K562 (cell line): Measurements from ENCODE around the gene POT1. TPM values are rescaled to one million over a fixed set of nuclear protein-coding genes. Genes with fewer than 3 reads are reported as not detected.
A peak's percentile ranks its signal among the peaks of the same experiment; 100 is the strongest.

Experiments used
- EHMT2 ChIP-seq: fragments of 450-650 bp; IDR thresholded peaks from 2 replicates; pipeline ENCODE4 v1.6.1; 2018; ENCODE audit warnings: antibody characterized with exemption
- EP300 ChIP-seq: IDR thresholded peaks from 2 replicates; pipeline ENCODE4 v1.6.1; 2012; ENCODE audit warnings: low read length, improper control_type of control experiment
- FOXK2 ChIP-seq, 2 experiments: fragments of 450-650 bp; IDR thresholded peaks in 1 of 2; conservative IDR thresholded peaks in 1 of 2; 2 replicates each; pipeline ENCODE4 v1.6.1; 2016; ENCODE audit warnings: low read depth in 2 of 2, mild to moderate bottlenecking in 1 of 2
- GTF2A2 ChIP-seq: IDR thresholded peaks from 2 replicates; pipeline ENCODE4 v1.6.1; 2016; ENCODE audit warnings: mild to moderate bottlenecking, missing genetic modification characterization, missing compliant biosample characterization
- GTF2E2 ChIP-seq: fragments of 200-800 bp; sonication (Bioruptor generic); IDR thresholded peaks from 2 replicates; pipeline ENCODE4 v1.6.1; 2016; ENCODE audit warnings: missing genetic modification characterization, missing compliant biosample characterization
- HNRNPUL1 ChIP-seq: fragments of 200-400 bp; formaldehyde crosslinking; IDR thresholded peaks from 2 replicates; pipeline ENCODE4 v1.6.1; 2017; ENCODE audit warnings: low read length
- KAT8 ChIP-seq: fragments of 450-650 bp; IDR thresholded peaks from 2 replicates; pipeline ENCODE4 v1.6.1; 2016; ENCODE audit warnings: low read depth, mild to moderate bottlenecking
- PRMT5 ChIP-seq: sonication (generic); formaldehyde crosslinking; IDR thresholded peaks from 2 replicates; pipeline ENCODE4 v1.5.0; 2020; ENCODE audit warnings: missing genetic modification reagents
- RBM14 ChIP-seq: fragments of 200-400 bp; formaldehyde crosslinking; IDR thresholded peaks from 2 replicates; pipeline ENCODE4 v1.6.1; 2018; ENCODE audit warnings: low read depth, mild to moderate bottlenecking, low read length, moderate library complexity, borderline replicate concordance; ENCODE audit not compliant: insufficient read depth
- SRF ChIP-seq, 2 experiments: fragments of 250-450, 450-650 bp in 1 of 2; sonication (Bioruptor Pico) in 1 of 2; sonication (generic) in 1 of 2; formaldehyde crosslinking; IDR thresholded peaks; 2 replicates each; pipeline versions ENCODE4 v1.5.0 to v1.5.1; 2020 to 2022; ENCODE audit warnings: mild to moderate bottlenecking in 1 of 2, missing genetic modification reagents in 1 of 2
- TAF1 ChIP-seq: IDR thresholded peaks from 2 replicates; pipeline ENCODE4 v1.6.1; 2011; ENCODE audit warnings: mild to moderate bottlenecking, low read length, moderate library complexity; ENCODE audit not compliant: insufficient read depth, control insufficient read depth, severe bottlenecking; ENCODE audit errors: extremely low read depth
- ZNF316 ChIP-seq: fragments of 450-650 bp; IDR thresholded peaks from 2 replicates; pipeline ENCODE4 v1.6.1; 2016
- ZNF655 ChIP-seq: fragments of 250-450 bp; sonication (Bioruptor Pico); IDR thresholded peaks from 2 replicates; pipeline ENCODE4 v1.5.0; 2021
- polyA plus RNA-seq, 8 experiments: library from polyadenylated mRNA; depleted of rRNA in 4 of 8; stranded (reverse) in 5 of 8; unstranded in 3 of 8; fragments of >200 nt; fragmentation: Nextera tagmentation in 2 of 8; fragmentation: Illumina TruSeq in 1 of 8; extraction: Ambion mirVana in 2 of 8; extraction: Trizol in 1 of 8; gene quantifications; 2 replicates each; pipeline versions ENCODE4 v1.2.1 to v1.2.3, GENCODE V29; 2011 to 2014; ENCODE audit warnings: inconsistent platforms in 1 of 8, missing spikeins in 1 of 8
- total RNA-seq, 7 experiments: library from RNA; depleted of rRNA in 6 of 7; stranded (reverse); fragments of >200 nt in 6 of 7; fragmentation: Illumina TruSeq in 2 of 7; extraction: Trizol in 2 of 7; gene quantifications; 2 replicates each; pipeline versions ENCODE4 v1.2.1 to v1.2.3, GENCODE V29; 2011 to 2021; ENCODE audit warnings: low replicate concordance in 1 of 7
- TF ChIP-seq, protein P1 (sequence below), 2 experiments: fragments of 450-650 bp; IDR thresholded peaks; 2 replicates each; pipeline ENCODE4 v1.6.1; 2016; ENCODE audit warnings: mild to moderate bottlenecking in 2 of 2, borderline replicate concordance in 1 of 2, low read depth in 1 of 2, moderate library complexity in 1 of 2
- TF ChIP-seq, protein P2 (sequence below): fragments of 250-450 bp; sonication (Bioruptor Pico); IDR thresholded peaks from 2 replicates; pipeline ENCODE4 v1.8.0; 2021; ENCODE audit warnings: borderline replicate concordance, mild to moderate bottlenecking, moderate library complexity; ENCODE audit not compliant: poor library complexity, severe bottlenecking
- TF ChIP-seq, protein P3 (sequence below): fragments of 450-650 bp; IDR thresholded peaks from 2 replicates; pipeline ENCODE4 v1.6.1; 2017; ENCODE audit warnings: antibody characterized with exemption

The POT1 gene
- total and polyA plus RNA-seq, 9 of the 15 experiments (the other 6 are each of a cell fraction or from before 2014, with no cell fraction given): 37.9 to 140 (median 63.6) TPM

- no peak for TF ChIP-seq PRMT5
- TF ChIP-seq, protein P1, sequence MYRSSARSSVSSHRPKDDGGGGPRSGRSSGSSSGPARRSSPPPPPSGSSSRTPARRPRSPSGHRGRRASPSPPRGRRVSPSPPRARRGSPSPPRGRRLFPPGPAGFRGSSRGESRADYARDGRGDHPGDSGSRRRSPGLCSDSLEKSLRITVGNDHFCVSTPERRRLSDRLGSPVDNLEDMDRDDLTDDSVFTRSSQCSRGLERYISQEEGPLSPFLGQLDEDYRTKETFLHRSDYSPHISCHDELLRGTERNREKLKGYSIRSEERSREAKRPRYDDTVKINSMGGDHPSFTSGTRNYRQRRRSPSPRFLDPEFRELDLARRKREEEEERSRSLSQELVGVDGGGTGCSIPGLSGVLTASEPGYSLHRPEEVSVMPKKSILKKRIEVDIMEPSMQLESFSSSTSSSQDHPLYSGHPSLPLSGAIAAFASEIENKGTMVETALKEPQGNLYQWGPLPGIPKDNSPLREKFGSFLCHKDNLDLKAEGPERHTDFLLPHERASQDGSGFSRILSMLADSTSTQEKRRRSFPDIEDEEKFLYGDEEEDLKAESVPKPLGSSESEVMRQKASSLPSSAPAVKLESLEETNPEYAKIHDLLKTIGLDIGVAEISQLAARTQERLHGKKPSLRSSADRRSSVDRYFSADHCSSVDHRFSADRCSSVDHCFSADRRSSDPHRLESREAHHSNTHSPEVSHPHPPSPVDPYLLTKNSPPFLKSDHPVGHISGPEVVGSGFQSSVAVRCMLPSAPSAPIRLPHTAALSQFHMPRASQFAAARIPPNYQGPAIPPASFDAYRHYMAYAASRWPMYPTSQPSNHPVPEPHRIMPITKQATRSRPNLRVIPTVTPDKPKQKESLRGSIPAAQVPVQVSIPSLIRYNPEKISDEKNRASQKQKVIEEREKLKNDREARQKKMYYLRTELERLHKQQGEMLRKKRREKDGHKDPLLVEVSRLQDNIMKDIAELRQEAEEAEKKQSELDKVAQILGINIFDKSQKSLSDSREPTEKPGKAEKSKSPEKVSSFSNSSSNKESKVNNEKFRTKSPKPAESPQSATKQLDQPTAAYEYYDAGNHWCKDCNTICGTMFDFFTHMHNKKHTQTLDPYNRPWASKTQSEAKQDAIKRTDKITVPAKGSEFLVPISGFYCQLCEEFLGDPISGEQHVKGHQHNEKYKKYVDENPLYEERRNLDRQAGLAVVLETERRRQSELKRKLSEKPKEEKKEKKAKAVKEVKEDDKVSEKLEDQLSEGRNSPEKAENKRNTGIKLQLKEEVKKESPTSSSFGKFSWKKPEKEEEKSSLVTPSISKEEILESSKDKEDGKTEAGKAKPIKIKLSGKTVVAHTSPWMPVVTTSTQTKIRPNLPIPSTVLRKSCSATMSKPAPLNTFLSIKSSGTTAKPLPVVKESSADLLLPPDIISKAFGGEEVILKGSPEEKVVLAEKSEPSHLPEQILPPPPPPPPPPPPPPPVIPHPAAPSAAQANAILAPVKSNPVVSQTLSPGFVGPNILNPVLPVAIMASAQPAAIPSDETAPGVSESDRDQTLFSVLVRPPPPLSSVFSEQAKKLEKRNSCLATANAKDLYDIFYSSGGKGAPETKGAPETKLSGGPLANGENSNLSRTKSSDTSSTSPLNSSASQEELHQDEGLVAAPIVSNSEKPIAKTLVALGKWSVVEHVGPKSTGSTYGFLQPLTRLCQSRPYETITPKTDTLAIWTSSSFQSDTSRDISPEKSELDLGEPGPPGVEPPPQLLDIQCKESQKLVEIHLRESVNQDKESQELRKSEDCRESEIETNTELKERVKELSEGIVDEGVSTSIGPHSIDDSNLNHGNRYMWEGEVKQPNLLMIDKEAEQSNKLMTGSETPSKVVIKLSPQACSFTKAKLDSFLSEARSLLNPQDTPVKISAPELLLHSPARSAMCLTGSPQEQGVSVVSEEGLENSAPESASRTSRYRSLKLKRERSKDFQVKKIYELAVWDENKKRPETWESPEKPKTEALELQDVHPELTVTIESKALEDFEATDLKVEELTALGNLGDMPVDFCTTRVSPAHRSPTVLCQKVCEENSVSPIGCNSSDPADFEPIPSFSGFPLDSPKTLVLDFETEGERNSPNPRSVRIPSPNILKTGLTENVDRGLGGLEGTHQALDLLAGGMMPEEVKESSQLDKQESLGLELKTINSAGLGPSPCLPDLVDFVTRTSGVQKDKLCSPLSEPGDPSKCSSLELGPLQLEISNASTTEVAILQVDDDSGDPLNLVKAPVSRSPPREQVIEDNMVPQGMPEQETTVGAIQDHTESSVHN (IDR thresholded peaks at IDR 0.05; ENCODE audit: borderline replicate concordance in 1 of 2, low read depth in 1 of 2): no peak
- peak; percentile 60; the same call in 1 of the 2 replicates for TF ChIP-seq GTF2A2
- TF ChIP-seq ZNF316: no peak
- no peak for TF ChIP-seq RBM14
- no peak for TF ChIP-seq GTF2E2 (tag)
- no peak for TF ChIP-seq EP300
- TF ChIP-seq, protein P2, sequence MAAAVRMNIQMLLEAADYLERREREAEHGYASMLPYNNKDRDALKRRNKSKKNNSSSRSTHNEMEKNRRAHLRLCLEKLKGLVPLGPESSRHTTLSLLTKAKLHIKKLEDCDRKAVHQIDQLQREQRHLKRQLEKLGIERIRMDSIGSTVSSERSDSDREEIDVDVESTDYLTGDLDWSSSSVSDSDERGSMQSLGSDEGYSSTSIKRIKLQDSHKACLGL: no peak
- no peak for TF ChIP-seq FOXK2 (conservative IDR thresholded peaks at IDR 0.05 in 1 of 2, IDR thresholded peaks at IDR 0.05 in 1 of 2; ENCODE audit: low read depth in 2 of 2)
- no peak for TF ChIP-seq HNRNPUL1
- no peak for TF ChIP-seq EHMT2
- TF ChIP-seq, protein P3, sequence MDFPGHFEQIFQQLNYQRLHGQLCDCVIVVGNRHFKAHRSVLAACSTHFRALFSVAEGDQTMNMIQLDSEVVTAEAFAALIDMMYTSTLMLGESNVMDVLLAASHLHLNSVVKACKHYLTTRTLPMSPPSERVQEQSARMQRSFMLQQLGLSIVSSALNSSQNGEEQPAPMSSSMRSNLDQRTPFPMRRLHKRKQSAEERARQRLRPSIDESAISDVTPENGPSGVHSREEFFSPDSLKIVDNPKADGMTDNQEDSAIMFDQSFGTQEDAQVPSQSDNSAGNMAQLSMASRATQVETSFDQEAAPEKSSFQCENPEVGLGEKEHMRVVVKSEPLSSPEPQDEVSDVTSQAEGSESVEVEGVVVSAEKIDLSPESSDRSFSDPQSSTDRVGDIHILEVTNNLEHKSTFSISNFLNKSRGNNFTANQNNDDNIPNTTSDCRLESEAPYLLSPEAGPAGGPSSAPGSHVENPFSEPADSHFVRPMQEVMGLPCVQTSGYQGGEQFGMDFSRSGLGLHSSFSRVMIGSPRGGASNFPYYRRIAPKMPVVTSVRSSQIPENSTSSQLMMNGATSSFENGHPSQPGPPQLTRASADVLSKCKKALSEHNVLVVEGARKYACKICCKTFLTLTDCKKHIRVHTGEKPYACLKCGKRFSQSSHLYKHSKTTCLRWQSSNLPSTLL: no peak
- TF ChIP-seq ZNF655 (CRISPR knock-in tag): 0 out of 2 replicates have a peak, but pooled peaks have one; percentile 14
- TF ChIP-seq SRF (CRISPR knock-in tag; IDR thresholded peaks at IDR 0.05): no peak
- TF ChIP-seq KAT8: no peak
- TF ChIP-seq TAF1: no peak
These were observed 35.9 kb upstream of the POT1 start (continued) for GRCh38 chr7:124965553-124965952.
